Effector memory CD4-positive, alpha-beta T cell (primary cell): ENCODE data around the gene CCNY.

Experiments
- DNase-seq, 3 donors: peaks; one replicate each; pipeline ENCODE4 v3.0.0-alpha.2; 2020
- H3K27ac ChIP-seq: 2 replicates; pipeline ENCODE4 v1.7.0; 2013; ENCODE audit warnings: mild to moderate bottlenecking, low read length, moderate library complexity; ENCODE audit not compliant: insufficient read depth, poor library complexity, severe bottlenecking
- H3K27me3 ChIP-seq: replicated peaks from 2 replicates; pipeline ENCODE4 v1.7.0; 2013; ENCODE audit warnings: mild to moderate bottlenecking, low read length; ENCODE audit not compliant: insufficient read depth, control insufficient read depth, poor library complexity, severe bottlenecking
- H3K36me3 ChIP-seq: 2 replicates; pipeline ENCODE4 v1.7.0; 2013; ENCODE audit warnings: mild to moderate bottlenecking, low read length, moderate library complexity; ENCODE audit not compliant: control insufficient read depth, insufficient read depth
- H3K4me1 ChIP-seq: 2 replicates; pipeline ENCODE4 v1.7.0; 2013; ENCODE audit warnings: low read length, mild to moderate bottlenecking; ENCODE audit not compliant: control insufficient read depth, insufficient read depth, poor library complexity, severe bottlenecking
- H3K4me3 ChIP-seq: 2 replicates; pipeline ENCODE4 v1.7.0; 2013; ENCODE audit warnings: low read length, low read depth, mild to moderate bottlenecking; ENCODE audit not compliant: insufficient read depth, poor library complexity, severe bottlenecking
- H3K9me3 ChIP-seq: 2 replicates; pipeline ENCODE4 v1.7.0; 2013; ENCODE audit warnings: mild to moderate bottlenecking, low read length, moderate library complexity; ENCODE audit not compliant: control insufficient read depth

Gene CCNY

GRCh38 chr10:35559416-35559815, 223.1 kb downstream of the CCNY start:
- no peaks in the 10 kb centered on the region for H3K9me3 ChIP-seq
- no peak overlapping the region for H3K27ac ChIP-seq
- no peak overlapping the region for H3K4me3 ChIP-seq
- no peak for DNase-seq
- no peaks in the 10 kb centered on the region for H3K4me1 ChIP-seq
- H3K36me3 ChIP-seq = peaks cover 5% of the 10 kb centered on the region
- no peaks in the 10 kb centered on the region for H3K27me3 ChIP-seq

GRCh38 chr10:35561715-35562114, 225.4 kb downstream of the CCNY start:
- Histone ChIP-seq H3K27ac (no peak overlapping the region), H3K27me3 (no peaks in the 10 kb centered on the region), H3K4me3 (no peak overlapping the region), H3K9me3 (no peaks in the 10 kb centered on the region), H3K4me1 (no peaks in the 10 kb centered on the region), H3K36me3 (peaks cover 16% of the 10 kb centered on the region)
- DNase-seq = no peak

- no peak overlapping the region for H3K4me3 ChIP-seq
- H3K27me3 ChIP-seq = no peaks in the 10 kb centered on the region
- H3K36me3 ChIP-seq = peaks cover 22% of the 10 kb centered on the region
- no peaks in the 10 kb centered on the region for H3K9me3 ChIP-seq
- no peaks in the 10 kb centered on the region for H3K4me1 ChIP-seq
- no peak for DNase-seq
- no peak overlapping the region for H3K27ac ChIP-seq
Measured at GRCh38 chr10:35562427-35562826, 226.1 kb downstream of the CCNY start.

- H3K27me3 ChIP-seq = no peaks in the 10 kb centered on the region
- H3K4me3 ChIP-seq = no peak overlapping the region
- H3K27ac ChIP-seq = no peak overlapping the region
- no peaks in the 10 kb centered on the region for H3K4me1 ChIP-seq
- DNase-seq = peak in 1 of 3 donors; percentile 6
- H3K36me3 ChIP-seq = peaks cover 31% of the 10 kb centered on the region
- H3K9me3 ChIP-seq = no peaks in the 10 kb centered on the region
Measured at GRCh38 chr10:35563261-35563891, 227.1 kb downstream of the CCNY start.

DNA sequence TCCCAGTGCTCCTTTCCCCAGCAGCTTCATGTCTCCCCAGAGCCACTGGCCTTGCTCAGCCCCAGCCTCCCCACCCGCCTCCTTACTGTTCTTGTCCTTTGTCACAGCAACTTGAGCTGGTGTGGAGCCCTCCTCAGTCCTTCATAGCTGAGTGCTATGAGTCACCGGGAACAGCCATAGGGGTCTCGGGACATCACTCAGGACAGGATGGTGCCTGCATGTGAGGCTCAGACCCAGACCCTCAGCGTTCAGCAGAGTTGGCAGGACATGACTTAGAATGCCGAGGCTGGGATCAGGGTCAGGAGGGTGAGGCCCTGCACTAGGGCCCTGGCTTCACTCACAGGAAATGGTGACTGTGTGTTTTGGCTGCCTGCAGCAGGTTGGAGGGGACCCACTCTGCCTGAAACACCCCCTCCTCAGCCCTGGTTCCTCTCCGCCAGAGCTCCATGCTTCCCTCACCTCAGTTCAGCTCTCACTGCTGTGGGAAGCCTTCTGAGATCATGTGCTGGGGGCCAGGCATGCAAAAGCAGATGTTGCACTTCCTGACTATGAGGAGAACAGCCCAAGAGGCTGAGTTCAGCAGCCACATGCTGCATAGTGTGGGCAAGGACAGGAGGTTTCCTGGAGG, 228.1 kb downstream of the CCNY start:
- Histone ChIP-seq H3K27ac (no peak overlapping the region), H3K36me3 (peaks cover 42% of the 10 kb centered on the region), H3K9me3 (no peaks in the 10 kb centered on the region), H3K4me3 (no peak overlapping the region), H3K4me1 (no peaks in the 10 kb centered on the region), H3K27me3 (no peaks in the 10 kb centered on the region)
- no peak for DNase-seq

DNA sequence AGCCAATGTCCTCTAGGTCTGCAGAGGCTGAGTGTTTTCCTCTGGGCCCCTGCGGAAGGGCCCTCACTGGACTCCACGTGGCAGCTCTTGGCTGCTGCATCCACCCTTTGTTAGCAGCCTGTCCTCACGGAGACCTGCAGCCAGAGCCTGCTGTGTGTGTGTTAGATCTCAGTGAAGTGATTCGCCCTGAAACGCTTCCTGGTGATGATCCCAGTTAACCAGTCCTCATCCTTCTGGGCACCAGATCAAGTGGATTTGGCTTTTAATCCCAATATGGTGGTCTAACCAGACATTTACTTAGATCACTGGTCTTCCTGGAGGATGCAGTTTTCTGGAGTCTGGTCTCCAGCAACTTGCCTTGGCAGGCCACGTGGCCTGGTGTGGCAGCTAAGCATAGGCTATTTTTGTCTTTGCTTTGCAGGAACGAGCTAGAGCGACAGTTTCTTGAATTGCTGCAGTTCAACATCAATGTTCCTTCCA, 229.3 kb downstream of the CCNY start:
- H3K27ac ChIP-seq = no peak overlapping the region
- DNase-seq = no peak
- peaks cover 47% of the 10 kb centered on the region for H3K36me3 ChIP-seq
- H3K4me3 ChIP-seq = no peak overlapping the region
- no peaks in the 10 kb centered on the region for H3K9me3 ChIP-seq
- H3K27me3 ChIP-seq = no peaks in the 10 kb centered on the region
- H3K4me1 ChIP-seq = no peaks in the 10 kb centered on the region

DNA sequence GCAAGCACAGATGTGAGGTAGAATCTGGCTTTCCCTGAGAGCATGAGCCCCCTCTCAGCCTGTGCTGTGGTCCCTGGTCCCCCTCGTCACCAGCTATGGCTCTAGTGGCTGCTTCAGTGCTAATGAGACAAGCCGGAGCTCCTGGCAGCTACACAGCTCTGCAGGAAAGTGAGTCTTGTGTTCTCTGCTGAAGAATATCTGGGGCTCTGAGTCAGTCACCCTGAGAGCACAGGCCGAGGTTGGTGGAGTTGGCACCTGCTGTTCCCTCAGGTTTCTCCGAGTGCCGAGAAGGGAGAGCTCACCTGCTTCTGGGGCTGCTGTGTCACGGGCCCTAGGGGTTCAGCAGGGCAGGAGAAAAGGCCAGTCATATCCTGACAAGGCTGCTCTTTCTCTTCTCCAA, 231.6 kb downstream of the CCNY start:
- peaks cover 42% of the 10 kb centered on the region for H3K36me3 ChIP-seq
- H3K9me3 ChIP-seq = no peaks in the 10 kb centered on the region
- H3K4me1 ChIP-seq = no peaks in the 10 kb centered on the region
- no peak for DNase-seq
- no peak overlapping the region for H3K27ac ChIP-seq
- H3K4me3 ChIP-seq = no peak overlapping the region
- no peaks in the 10 kb centered on the region for H3K27me3 ChIP-seq

DNA sequence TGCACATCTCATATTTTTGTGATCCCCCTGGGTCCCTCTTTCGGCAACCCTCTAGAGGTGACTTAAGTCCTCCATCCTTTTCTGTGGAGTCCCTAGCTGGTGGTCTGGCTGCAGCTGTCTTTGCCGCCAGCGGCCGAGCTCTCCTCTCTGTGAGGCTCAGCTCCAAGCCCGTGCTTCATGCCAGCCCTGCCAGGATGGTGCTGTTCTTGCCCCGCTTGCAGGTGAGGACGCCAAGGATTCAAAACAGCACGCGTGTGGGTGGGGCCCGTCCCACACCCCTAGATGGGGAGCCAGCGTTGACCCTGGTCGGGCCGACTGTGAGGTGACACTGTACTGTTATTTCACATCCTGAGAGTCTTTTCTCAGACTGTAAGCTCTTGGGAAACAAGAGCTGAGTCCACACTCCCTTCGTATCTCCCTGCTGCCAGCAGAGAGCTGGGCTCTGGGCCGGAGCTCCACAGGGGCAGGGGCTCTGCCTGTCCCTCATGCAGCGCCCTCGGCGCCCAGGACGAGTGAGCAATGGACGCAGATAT, 232.2 kb downstream of the CCNY start:
- Histone ChIP-seq H3K27ac (no peak overlapping the region), H3K27me3 (no peaks in the 10 kb centered on the region), H3K36me3 (peaks cover 42% of the 10 kb centered on the region), H3K4me1 (no peaks in the 10 kb centered on the region), H3K4me3 (no peak overlapping the region), H3K9me3 (no peaks in the 10 kb centered on the region)
- DNase-seq = no peak

- Histone ChIP-seq H3K36me3 (peaks cover 42% of the 10 kb centered on the region), H3K4me1 (no peaks in the 10 kb centered on the region), H3K27me3 (no peaks in the 10 kb centered on the region), H3K9me3 (no peaks in the 10 kb centered on the region), H3K27ac (no peak overlapping the region), H3K4me3 (no peak overlapping the region)
- DNase-seq = no peak
Measured at GRCh38 chr10:35569111-35569707, 232.9 kb downstream of the CCNY start.

GRCh38 chr10:35569836-35570235, 233.5 kb downstream of the CCNY start:
- Histone ChIP-seq H3K9me3 (no peaks in the 10 kb centered on the region), H3K27ac (no peak overlapping the region), H3K27me3 (no peaks in the 10 kb centered on the region), H3K4me1 (no peaks in the 10 kb centered on the region), H3K36me3 (peaks cover 42% of the 10 kb centered on the region), H3K4me3 (no peak overlapping the region)
- DNase-seq = no peak
